Measurements from ENCODE around the gene VGF. TPM values are rescaled to one million over a fixed set of nuclear protein-coding genes. Genes with fewer than 3 reads are reported as not detected.

VGF gene
- total RNA-seq, 2 donors from 2014 or later, result not detected

DNA sequence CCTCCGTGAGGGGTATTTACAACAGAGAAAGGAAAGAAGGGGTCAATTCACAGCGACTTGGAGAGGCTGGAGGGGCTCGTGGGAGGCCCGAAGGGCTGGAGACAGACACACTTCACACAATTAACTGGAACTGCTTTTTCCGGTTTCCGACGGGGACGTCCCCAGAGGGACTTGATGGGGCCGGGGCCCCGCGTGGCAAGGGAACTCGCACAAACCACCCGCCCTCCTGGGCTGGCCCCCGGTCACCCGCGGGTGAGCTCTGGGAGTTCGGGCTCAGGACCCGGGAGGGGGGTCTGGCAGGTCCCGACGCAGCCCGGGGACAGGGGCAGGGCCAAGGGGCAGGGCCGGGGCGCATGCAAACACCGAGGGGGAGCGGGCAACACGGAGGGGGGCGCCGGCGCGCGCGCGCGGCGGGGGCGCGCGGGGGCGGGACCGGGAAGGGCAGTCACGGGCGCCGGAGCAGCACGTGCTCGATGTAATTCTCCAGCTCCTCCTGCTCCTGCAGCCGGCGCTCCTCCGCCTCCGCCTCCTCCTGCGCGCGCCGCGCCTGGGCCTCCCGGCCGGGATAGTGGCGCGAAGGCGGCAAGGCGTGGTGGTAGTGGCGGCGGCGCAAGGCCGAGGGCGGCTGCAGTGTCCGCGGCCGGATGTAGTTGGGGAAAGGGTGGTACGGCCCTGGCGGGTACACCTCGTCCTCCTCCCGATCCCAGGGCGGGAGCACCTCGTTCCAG, 2.7 kb downstream of the VGF start:
- TF ChIP-seq, protein P1, sequence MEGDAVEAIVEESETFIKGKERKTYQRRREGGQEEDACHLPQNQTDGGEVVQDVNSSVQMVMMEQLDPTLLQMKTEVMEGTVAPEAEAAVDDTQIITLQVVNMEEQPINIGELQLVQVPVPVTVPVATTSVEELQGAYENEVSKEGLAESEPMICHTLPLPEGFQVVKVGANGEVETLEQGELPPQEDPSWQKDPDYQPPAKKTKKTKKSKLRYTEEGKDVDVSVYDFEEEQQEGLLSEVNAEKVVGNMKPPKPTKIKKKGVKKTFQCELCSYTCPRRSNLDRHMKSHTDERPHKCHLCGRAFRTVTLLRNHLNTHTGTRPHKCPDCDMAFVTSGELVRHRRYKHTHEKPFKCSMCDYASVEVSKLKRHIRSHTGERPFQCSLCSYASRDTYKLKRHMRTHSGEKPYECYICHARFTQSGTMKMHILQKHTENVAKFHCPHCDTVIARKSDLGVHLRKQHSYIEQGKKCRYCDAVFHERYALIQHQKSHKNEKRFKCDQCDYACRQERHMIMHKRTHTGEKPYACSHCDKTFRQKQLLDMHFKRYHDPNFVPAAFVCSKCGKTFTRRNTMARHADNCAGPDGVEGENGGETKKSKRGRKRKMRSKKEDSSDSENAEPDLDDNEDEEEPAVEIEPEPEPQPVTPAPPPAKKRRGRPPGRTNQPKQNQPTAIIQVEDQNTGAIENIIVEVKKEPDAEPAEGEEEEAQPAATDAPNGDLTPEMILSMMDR (IDR thresholded peaks at IDR 0.05), result no peak
- DNase-seq (ENCODE audit: low spot score), result no peak
- H3K9me3 ChIP-seq, result no peaks in the 10 kb centered on the region
- peaks cover 14% of the 10 kb centered on the region for H3K36me3 ChIP-seq
- peak overlapping the region; percentile 1 to 16 for H3K27ac ChIP-seq
- H3K4me1 ChIP-seq, result peaks cover 0 to 42% of the 10 kb centered on the region in 2 donors
- peaks cover 20 to 45% of the 10 kb centered on the region in 2 donors for H3K27me3 ChIP-seq
- H3K4me3 ChIP-seq, result peak overlapping the region in 1 of 2 donors; percentile 42

DNA sequence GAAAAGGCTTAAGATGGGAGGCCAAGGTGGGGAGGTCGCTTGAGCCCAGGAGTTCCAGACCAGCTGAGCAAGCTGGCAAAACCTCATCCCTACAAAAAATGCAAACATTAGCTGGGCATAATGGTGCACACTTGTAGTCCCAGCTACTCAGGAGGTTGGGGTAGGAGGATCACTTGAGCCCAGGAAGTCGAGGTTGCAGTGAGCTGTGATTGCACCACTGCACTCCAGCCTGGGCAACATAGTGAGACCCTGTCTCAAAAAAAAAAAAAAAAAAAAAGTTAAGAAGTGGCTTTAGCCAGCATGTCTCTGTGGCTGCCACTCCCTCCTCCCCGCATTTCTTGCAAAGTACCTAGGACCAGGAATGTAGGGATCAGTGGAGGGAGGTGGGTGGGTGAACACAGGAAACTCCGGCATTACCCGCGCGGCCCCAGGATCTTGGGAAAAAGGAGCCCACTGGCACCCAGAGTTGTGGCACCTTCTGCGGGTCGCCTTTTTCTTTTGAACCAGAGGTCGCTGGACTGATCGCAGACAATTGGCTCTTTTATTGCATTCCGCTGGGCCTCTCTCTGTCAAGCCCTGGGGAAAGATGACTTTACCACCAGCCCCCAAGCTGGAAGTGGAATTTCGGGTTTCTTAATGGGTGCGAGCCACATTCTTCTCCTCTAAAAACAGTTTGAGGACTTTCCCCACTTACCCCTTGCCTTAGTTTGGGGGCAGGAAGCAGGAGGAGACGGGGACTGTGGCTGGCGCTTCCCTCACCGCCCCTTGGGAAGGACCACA, 3.5 kb downstream of the VGF start:
- TF ChIP-seq, protein P1 (IDR thresholded peaks at IDR 0.05), result no peak
- no peak overlapping the region for H3K4me3 ChIP-seq
- peaks cover 22% of the 10 kb centered on the region for H3K36me3 ChIP-seq
- H3K27ac ChIP-seq, result no peak overlapping the region
- no peak for DNase-seq (ENCODE audit: low spot score)
- no peaks in the 10 kb centered on the region for H3K9me3 ChIP-seq
- peaks cover 0 to 42% of the 10 kb centered on the region in 2 donors for H3K4me1 ChIP-seq
- H3K27me3 ChIP-seq, result peaks cover 19 to 36% of the 10 kb centered on the region in 2 donors

DNA sequence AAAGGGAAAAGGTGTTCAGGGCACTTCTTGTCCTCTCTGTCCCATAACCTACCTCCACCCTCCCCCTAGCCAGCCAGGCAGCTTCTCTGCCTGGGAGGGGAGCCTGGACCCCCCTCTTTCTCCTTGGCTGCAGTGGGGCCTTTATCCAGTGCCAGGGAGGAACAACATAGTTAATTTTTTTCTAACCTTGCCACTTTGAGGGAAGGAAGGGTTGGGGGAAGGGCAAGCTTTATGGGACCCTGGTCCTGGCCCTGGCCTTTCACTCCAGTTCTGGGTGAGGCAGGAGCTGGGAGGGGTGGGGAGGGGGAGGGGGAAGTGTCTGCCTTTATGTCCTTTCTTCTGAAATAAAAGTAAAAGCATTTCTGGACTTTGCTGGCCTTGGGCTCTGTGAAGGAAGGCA, 4.5 kb downstream of the VGF start:
- H3K27ac ChIP-seq, result no peak overlapping the region
- peaks cover 24% of the 10 kb centered on the region for H3K36me3 ChIP-seq
- TF ChIP-seq, protein P1 (IDR thresholded peaks at IDR 0.05), result no peak
- H3K27me3 ChIP-seq, result peaks cover 10 to 27% of the 10 kb centered on the region in 2 donors
- H3K4me3 ChIP-seq, result no peak overlapping the region
- no peaks in the 10 kb centered on the region for H3K9me3 ChIP-seq
- DNase-seq (ENCODE audit: low spot score), result no peak
- peaks cover 0 to 39% of the 10 kb centered on the region in 2 donors for H3K4me1 ChIP-seq

DNA sequence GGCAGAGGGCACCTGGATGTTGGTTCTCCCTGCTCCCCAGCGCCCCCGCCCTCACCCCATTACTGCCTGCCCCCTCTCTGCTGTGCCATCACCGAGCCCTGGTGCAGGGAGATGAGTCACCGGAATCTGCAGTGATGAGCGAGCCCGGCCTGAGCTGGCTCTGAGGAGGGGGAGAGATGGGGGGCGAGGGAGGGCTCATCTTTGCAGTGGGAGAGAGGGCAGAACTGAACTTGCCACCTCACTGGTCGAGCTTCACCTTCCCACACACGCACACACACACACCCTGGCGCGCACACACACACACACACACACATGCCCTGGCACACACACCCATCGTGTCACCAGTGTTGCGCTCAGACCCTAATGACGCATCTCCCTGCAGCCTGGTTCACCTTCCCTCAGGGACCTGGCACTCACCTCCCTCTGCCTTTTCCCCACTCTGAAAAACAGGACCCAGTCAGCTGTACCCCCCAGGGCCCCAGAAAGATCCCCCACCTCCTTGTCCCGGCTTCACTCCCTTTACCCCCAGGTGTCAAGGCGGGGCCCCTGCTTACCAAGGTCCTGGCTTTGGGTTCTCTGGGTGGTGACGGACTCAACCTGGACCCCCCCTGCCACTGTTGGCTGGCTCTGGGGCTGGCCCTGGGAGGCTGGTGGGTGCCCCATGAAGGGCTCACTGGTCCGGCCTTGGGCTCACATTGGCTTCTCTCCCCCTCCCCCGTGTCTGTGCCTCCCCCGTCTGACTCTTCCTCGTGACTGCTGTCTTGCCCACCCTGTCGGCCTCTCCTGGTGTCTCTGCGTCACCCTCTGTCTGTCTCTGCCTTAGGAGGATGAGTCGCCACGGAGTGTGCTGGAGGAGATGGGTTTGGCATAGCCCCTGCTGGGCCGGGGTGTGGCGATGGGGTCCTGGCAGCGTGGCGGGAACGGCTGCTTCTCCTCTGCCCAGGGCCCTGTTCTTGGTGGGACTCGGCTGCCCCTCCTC, 5.4 kb downstream of the VGF start:
- TF ChIP-seq, protein P1 (IDR thresholded peaks at IDR 0.05), result no peak
- Histone ChIP-seq H3K36me3 (peaks cover 24% of the 10 kb centered on the region), H3K4me1 (peaks cover 0 to 38% of the 10 kb centered on the region in 2 donors), H3K4me3 (no peak overlapping the region), H3K9me3 (no peaks in the 10 kb centered on the region), H3K27me3 (peaks cover 7 to 21% of the 10 kb centered on the region in 2 donors), H3K27ac (no peak overlapping the region)
- no peak for DNase-seq (ENCODE audit: low spot score)

DNA sequence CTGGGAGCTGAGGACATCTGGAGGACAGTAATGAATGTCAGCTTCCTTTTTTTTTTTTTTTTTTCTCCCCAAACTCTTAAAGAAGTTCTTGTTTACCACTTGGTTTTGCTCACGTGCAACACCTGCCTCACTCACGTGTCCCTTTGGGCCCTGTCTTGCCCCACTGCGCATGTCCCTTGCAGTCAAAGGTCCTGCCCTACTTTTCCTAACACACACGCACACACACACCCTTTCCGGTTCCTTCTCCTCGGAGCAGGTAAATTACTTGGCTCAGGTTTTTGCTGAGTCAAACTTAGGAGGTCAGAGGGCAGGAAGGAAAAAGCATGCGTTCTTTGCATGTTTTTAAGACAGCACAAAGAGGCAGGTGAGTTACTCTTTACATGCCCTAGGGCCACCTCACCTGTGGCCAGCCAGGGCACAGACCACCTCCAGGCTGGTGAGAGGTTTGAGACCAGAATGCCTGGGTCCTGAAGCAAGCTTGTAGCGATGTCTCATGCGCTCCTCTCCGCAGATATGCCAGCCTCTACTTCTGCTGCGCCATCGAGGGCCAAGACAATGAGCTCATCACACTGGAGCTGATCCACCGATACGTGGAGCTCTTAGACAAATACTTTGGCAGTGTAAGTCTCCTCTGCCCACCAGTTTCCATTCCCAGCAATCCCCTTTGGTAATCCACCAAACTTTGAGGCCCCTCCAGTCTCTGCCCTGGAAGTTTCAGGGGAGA, 8.3 kb downstream of the VGF start:
- no peak overlapping the region for H3K4me3 ChIP-seq
- TF ChIP-seq, protein P1 (IDR thresholded peaks at IDR 0.05), result no peak
- peaks cover 24% of the 10 kb centered on the region for H3K36me3 ChIP-seq
- H3K4me1 ChIP-seq, result peaks cover 0 to 17% of the 10 kb centered on the region in 2 donors
- no peak for DNase-seq (ENCODE audit: low spot score)
- no peaks in the 10 kb centered on the region for H3K9me3 ChIP-seq
- H3K27me3 ChIP-seq, result peaks cover 0 to under 1% of the 10 kb centered on the region in 2 donors
- no peak overlapping the region for H3K27ac ChIP-seq
